HG02798 (cell line): ENCODE results near the gene SOX6.
A peak's percentile ranks its signal among the peaks of the same experiment; 100 is the strongest.
"Not testable (repeated sequence)": the region's sequence is repeated elsewhere in the genome, so short reads cannot be mapped to it uniquely, and the experiment has no call there.

Experiments
- ATAC-seq: cut with Tn5 transposase; IDR thresholded peaks from one replicate; pipeline ENCODE4 v1.9.1; 2021; ENCODE audit warnings: mild to moderate bottlenecking; ENCODE audit not compliant: unreplicated experiment, poor library complexity

Gene SOX6

DNA sequence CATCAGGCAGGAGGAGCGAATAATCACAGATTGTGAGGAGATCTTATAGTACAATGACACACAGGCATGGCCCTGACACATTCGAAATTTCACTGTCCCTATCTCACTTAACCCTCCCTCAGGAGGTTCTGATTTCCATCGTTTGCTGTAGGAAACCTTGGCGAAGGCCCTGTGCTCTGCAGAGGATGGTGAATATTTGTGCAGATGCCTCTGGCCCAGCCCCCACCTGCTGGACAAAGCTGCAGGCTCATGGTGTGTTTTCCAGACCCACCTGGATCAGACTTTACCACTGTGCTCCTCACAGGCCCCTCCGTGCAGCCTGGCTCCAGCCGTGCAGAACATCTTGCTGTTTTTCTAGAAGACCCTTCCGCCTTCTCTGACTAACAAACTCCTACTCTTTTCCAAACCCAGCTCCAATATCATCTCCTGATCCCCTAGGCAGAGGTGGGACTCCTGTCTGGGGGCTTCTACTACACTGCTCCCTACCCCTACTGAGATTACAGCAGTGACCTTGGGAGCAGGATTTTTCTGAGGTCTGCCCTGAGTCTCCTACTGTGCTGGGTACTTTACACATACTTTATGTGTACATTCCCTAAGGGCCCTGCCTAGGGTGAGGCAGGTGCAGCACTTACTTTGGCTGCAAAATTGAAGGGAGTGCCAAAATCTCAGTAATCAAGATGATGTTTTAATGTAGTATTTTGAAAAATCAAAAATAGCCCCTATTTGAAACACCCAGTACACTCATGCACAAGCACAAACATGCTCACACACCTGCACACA is 412.7 kb downstream of the SOX6 start:
- ATAC-seq: no peak

DNA sequence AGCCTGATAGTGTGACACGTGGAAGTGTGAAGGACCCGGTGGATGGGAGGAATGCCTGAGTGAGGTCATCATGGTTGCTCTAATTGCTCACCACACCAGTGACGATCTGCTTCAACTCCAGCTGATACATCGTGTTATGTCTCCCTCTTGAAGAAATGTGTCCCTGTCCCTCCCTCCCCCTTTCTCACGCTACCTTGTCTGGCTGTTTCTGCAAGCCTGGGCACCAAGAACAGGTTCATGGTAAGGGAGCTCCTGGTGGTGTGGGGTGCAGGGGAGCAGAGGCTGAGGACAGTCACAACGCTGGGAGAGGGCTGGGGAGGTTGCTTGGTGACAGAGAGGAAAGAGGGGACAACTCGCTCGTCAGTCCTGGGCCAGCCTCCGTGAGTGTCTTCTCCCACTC is 413.4 kb downstream of the SOX6 start:
- no peak for ATAC-seq

DNA sequence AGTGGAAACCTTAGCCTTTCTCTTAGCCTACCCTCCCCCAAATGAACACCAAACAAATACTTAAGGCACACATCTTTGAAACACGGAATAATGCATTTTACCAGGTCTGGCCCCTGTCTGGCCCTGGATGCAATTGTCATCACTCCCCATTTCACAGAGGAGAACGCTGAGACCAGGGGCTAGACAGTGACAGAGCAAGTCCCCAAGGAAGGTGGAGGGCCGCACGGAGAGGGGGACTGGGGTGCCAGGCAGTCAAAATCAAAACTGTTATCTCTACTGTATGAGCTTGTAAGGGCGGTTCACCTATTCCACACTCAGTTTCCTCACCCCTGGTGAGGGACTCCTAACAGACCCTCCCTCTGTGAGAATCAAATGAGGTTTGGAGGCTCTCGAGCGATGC is 414.2 kb downstream of the SOX6 start:
- ATAC-seq: no peak

DNA sequence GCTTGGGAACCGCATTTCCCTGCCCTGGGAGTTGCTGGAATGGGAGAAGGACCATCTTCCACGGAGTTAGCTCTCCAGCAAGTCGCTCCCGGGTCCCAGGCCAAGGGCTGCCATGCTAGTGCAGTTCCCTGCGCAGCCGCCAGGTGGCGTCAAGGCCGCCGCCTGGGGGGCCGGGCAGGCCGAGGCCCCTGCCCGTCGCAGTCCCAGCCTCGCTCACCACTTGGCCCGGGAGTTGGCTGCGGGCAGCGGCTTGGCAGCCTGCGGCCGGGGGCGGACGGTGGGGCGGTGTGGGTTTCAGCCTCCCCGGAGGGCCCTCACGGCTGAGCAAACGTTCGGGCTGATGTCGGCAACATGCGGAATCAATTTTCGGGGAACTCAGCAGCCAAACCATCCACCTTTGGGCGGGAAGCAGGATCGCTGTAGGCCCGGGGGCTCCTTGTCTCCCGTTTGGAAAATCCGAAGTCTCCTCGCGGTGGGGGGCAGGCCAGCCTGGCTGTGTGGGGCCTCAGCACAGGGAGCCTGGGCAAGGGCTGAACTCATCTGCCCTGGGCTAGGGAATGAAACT is 415.1 kb downstream of the SOX6 start:
- peak; percentile 55 for ATAC-seq

DNA sequence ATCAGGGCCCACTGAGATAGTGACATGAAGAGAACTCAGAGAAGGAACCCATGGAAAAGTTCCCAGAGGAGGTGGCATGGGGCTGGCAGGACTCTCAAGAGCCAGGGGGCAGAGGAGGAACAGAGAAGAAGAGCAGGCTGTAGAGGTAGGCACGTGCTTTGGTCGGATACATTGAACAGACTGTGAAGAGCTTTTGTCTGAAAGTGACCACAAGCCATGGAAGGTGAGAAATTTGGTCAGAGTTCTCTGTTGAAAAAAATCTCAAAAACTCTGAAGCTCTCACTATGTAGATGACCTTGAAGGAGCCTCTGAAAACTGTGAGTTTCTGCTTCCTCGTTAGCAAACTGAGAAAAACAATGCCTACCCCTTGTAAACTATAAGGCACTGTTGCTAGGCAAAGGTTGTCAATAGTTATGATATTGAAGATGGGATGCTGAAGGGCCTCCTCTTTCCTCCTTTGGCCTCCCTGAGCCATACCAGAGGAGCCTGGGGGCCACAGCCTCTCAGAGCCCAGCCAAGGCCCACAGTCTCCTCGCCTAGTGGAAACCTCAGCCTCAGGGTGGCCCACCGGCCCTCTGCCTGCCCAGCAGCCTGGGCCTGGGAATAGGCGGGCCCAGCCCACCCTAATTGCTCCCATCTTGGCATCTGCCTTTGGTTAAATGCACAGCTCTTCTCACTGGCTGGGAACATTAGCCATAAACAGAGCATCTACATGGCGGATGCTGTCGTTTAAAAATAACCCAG is 415.7 kb downstream of the SOX6 start:
- ATAC-seq: peak; percentile 55

DNA sequence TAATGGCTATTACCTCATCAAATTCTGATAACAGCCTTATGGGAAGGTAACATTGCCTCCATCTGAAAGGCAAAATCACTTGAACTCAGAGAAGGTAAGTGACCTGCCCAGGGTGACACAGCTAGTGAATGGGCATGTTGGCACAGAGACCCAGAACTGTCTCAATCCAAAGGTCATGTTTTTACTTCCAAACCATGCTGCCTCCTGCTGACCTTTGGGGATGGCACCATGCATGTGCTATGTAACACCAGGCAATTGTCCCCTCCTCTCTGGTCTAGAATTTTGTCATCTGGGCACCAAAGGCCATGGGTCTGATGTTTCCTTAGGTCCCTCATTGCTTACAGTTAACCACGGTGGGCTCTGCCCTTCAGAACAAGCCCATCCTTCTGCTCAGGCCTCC is 417.4 kb downstream of the SOX6 start:
- no peak for ATAC-seq

DNA sequence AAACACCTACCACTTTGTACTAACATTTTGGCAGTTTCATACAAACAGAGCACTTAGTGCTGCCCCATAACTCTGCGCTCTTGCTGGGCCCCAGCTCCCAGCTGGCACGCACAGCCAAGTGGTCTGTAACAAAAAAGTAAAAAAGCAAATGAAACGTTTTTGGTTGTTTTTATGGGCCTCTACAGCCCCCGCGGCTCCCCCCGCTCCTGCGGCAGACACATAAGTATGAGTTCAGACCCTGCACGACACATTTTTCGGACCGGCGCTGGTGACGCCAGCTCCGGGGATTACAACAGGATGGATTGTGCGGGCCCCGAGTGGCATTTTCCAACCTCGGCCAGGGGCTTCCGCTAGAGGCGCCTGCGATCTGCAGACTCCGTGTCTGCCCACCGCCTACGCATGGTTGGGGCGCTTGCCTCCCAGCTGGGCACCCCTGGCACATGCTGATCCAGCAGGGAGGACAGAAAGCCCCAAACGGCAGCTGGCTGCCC is 418.2 kb downstream of the SOX6 start:
- no peak for ATAC-seq

DNA sequence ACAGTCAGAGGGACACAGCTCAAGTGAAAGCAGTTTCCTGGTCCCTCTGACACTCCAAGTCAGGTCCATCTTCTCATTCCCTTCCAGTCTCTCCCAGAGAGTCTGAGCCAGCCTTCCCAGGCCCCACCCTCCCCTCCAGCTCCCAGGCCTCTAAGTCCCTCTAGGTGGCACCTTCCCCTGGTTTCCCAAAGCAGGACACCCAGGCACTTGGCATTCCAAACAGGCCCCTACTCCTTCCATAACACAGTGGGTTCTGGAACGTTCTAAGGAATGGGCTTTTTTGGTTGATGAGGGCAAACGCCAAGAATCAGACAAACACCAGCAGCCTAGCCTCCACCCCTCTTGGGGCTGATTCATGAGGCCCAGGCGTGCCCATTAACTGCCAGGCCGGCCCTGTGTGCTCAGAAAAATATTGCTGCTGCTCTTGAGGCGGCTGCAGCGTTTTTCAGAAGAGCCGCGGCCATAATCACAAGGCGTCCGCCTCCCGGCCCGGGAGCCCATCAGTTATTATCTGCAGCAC is 418.7 kb downstream of the SOX6 start:
- no peak for ATAC-seq

DNA sequence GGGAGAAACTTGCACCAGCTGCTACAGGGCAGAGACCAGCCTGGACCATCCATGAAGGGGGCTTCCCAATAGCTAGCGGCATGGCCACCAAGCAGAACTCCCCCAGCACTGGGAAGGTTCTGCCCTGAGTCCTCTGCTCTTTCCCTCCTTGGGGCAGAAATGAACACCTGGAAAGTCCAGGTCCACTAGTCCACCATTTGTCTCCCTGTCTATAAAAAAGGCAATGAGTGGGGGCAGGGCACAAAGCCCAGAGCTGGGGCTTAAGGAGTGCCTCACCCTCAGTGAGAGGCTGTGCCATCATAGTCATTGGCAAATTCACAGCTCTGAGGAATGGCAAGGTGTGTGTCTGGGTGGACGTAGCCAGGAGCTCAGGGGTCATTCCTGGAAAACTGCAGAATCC is 420.3 kb downstream of the SOX6 start:
- ATAC-seq: no peak

DNA sequence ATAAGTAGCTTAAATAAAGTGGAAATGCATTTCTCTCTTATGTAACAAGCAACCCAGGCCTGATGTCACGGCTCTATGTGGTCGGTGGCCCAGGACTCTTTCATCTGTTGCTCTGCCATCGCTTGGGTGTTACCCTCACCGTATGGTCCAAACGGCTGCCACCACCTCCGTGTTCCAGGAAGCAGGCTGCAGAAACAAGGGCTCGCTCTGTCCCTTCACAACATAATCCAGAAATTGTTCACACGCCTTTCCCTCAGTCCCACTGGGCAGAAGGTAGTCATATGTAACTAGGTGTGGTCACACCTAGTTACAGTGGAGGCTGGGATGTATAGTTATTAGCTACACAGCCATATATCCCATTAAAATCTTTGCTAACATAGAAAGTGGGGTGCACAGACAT is 421.0 kb downstream of the SOX6 start:
- ATAC-seq: no peak

DNA sequence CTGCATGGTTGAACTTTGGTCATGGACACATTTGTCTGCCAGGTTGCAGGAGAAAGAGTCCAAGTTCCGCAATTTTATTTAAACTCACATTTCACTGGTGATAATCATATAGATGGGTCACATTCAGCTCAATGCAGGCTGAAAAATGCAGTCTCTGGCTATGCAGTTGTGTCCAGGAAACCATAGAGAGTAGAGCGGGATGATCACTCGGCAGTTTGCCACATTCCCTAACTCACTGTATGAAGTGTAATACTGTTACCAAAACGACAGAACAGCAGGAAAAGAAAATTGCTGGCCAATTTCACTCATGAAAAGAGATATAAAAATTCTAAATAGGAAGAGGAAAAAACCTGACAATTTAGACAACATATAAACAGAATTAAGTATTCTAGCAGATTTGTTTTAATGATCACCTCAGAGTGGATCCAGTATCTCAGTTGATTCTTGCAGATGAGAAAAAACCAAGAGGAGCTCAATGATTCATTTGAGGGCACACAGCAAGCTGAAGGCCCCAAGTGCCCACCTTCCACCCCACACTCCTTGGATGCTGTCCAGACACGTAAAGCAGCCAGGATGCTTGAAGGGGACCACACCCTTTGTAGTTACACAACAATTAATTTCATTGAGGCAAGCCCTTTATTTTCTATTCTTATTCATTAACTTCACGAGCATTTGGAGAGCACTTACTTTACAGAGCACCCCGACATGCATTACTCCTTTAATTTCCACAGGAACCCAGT is 422.3 kb downstream of the SOX6 start:
- ATAC-seq: no peak

DNA sequence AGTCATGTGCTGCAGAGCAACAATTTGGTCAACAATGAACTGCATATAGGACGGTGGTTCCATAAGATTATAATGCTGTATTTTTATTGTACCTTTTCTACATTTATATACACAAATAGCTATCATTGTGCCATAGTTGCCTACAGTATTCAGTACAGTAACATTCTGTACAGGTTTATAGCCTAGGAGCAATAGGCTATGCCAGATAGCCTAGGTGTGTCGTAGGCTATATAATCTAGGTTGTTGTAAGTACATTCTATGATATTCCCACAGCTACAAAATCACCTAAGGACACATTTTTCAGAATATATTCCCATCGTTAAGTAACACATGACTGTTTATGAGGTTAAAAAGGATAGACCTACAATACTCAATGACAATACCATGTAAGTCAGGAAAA is 423.9 kb downstream of the SOX6 start:
- no peak for ATAC-seq

DNA sequence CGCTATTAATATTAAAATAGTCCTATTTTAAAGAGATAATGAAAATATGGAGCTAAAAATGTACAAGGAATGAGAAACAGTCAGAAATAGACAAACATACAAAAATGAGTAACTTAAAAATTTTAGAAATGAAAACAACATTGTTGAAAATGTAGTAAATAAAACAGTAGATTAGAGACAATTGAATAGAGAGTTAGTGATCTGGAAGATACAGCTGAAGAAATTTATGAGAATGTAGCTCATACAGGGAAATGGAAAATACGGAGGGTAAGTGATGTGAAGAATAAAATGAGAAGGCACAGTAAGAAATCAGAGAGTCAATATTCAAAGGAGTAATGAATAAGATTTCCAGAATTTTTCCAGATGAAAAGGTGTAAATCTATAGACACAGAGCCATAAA is 424.8 kb downstream of the SOX6 start:
- no peak for ATAC-seq

DNA sequence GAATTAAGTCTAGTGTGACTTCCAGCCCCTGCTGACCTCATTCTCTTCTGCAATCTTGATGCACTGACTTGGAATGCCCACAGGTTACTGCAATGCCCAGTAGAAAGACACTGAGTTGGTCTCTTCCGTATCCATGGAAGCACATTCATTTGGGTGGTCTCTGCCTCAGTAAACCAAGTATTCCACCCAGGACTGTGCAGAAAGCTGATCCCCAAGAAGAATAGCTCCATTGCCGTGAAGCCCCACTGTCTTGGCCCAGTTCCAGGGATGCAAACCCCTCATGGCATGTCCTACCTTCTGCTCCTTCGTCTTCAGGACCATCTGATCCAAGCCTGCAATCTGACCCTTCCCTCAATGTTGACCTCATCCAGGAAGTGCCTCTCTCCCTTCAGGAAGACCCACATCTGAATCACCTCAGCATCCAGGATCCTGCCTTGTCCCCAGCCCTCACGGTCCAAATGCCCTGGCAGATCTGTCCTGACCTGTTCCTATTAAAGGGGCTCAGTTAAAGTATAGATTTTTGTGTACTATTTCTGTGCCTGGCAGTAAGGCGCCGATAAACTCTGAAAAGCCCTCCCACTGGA is 425.8 kb downstream of the SOX6 start:
- no peak for ATAC-seq

DNA sequence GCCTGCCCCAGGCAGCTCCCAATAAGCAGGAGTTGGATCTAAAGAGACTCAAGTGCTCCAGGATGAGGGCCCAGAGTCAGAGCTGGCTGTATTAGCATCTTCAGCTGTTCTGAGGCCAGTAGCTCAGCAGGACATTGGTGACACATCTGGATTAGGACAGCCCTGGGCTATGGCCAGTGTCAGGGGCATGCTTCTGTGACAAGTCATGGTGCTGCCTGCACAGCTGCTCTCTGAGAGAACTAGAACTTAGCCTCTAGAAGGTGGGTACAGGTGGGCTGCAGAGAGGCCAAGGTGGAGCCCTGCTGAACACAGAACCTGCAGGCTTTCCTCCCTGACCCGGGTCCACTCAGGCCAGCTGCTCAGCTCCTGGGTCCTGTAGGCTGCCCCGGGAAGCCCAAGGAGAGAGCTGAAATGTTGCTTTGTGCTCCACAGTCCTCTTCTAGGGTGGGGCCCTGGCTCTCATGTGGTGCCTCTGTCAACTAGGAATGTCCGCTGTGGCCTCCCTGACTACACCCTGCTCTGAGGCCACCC is 426.9 kb downstream of the SOX6 start:
- ATAC-seq: no peak

DNA sequence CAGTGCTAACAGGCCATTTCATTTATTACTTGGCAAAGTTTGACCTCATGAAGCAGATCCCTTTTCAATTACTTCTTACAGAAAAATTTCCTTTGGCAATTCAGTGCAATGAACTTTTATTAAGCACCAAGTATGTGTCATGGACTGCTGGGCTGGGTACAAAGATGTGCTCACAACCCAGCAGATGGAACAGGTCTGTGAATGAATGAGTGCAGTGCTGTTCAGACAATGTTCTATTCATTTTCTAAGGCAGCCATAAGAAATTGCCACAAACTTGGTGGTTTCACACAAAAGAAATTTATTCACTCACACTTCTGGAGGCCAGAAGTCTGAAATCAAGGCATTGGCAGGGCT is 428.5 kb downstream of the SOX6 start:
- no peak for ATAC-seq

DNA sequence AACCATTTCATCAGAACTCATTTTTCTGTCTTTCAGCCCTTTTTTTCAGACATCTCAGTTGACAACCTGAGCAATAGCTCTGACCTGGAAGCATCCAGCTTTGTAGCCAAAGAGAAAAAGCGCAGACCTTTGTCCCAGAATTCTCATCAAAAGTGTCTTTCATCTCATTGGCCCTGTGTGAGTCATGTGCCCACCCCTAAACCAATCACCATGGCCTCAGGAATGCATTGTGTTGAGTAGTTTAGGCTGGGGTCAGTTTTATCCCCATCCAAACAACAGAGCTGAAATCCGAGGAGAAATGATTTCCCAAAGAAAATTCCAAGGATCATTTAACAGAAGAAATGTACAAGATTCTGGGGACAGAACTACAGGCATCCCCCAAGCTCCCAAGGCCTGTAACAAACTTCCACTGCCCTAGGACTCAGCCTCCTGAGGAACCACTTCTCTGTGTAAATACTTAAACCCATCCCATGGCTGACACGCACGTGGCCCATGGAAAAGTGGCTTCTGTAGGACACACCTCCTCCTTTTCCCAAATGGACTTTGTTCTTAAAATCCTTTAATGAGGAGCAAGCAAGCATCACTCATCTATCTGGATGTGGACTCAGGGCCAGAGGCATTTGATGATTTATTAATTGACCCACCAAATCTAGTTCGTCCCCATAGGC is 429.0 kb downstream of the SOX6 start:
- no peak for ATAC-seq

DNA sequence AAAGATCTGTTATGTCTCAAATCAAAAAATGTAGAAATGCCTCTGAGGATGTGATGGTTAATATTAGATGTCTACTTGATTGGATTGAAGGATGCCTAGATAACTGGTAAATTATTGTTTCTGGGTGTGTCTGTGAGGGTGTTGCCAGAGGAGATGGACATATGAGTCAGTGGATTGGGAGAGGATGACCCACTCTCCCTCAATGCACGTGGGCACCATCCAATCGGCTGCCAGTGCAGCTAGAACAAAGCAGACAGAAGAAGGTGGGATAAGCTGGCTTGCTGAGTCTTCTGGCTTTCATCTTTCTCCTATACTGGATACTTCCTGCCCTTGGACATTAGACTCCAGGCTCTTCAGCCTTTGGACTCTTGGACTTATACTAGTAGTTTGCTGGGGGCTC is 430.3 kb downstream of the SOX6 start:
- ATAC-seq: no peak

DNA sequence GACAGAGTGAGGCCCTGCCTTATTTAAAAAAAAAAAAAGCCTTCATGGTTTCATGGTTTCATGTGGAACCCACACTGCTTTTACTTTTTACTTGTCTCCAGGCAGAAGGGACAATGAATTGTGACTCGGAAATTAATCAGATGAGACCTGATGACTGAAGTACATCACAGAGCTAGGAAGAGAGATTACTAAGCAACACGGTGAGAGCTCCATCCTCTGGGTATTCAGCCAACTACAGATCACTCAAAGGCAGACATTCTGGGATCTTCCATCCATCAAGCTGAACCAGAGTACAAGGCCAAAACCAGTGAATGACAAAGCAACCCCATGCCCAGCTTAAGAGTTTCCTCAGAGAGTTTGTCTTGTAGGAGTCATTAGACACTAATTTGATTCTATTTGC is 433.2 kb downstream of the SOX6 start:
- ATAC-seq: no peak

DNA sequence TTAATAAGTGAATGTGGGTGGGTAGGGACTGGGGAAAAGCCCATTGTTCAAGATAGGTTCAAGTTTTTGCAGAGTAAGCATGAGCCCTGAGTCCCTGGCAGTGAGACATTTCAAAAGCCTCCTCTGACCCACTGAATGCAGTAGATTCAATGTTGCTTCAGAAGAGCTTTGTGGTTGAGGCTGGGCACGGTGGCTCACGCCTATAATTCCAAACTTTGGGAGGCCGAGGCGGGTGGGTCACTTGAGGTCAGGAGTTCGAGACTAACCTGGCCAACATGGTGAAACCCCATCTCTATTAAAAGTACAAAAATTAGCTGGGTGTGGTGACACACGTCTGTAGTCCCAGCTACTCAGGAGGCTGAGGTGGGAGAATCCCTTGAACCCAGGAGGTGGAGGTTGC is 433.6 kb downstream of the SOX6 start:
- ATAC-seq: not testable (repeated sequence)
